Astrocyte (in vitro differentiated cells and primary cell): ENCODE measurements around the gene TTC7B. TPM values are rescaled to one million over a fixed set of nuclear protein-coding genes. Genes with fewer than 3 reads are reported as not detected.
A peak's percentile ranks its signal among the peaks of the same experiment; 100 is the strongest.

Experiments
- DNase-seq: peaks from one replicate; pipeline ENCODE4 v3.0.0-alpha.2; 2010; ENCODE audit warnings: low read depth
- FAIRE-seq: peaks from 2 replicates; lab custom pipeline; 2011; peaks lifted over from hg19 to GRCh38; lab: Jason Lieb, UNC
- H2AFZ ChIP-seq: 2 replicates; pipeline ENCODE4 v1.6.0; 2012; ENCODE audit warnings: low read depth, low read length, inconsistent platforms
- H3K27ac ChIP-seq: 2 replicates; pipeline ENCODE4 v1.5.1; 2011; ENCODE audit warnings: low read depth, low read length, inconsistent platforms
- H3K27me3 ChIP-seq: 2 replicates; pipeline ENCODE4 v1.6.0; 2011; ENCODE audit warnings: low read length, inconsistent platforms; ENCODE audit not compliant: insufficient read depth
- H3K36me3 ChIP-seq: 2 replicates; pipeline ENCODE4 v1.5.1; 2011; ENCODE audit warnings: low read length, inconsistent platforms; ENCODE audit not compliant: insufficient read depth
- H3K4me1 ChIP-seq: 2 replicates; pipeline ENCODE4 v1.5.1; 2011; ENCODE audit warnings: low read length, inconsistent platforms; ENCODE audit not compliant: insufficient read depth
- H3K4me2 ChIP-seq: 2 replicates; pipeline ENCODE4 v1.6.0; 2012; ENCODE audit warnings: low read length, inconsistent platforms
- H3K4me3 ChIP-seq: 2 replicates; pipeline ENCODE4 v1.5.1; 2011; ENCODE audit warnings: low read depth, mild to moderate bottlenecking, low read length, inconsistent platforms; ENCODE audit not compliant: insufficient read depth
- H3K79me2 ChIP-seq: 2 replicates; pipeline ENCODE4 v1.6.0; 2012; ENCODE audit warnings: mild to moderate bottlenecking, low read length, inconsistent platforms; ENCODE audit not compliant: insufficient read depth
- H3K9ac ChIP-seq: 2 replicates; pipeline ENCODE4 v1.6.0; 2012; ENCODE audit warnings: mild to moderate bottlenecking, low read length, inconsistent platforms
- H3K9me3 ChIP-seq: 2 replicates; pipeline ENCODE4 v1.5.1; 2012; ENCODE audit warnings: low read depth, mild to moderate bottlenecking, low read length, inconsistent platforms; ENCODE audit not compliant: insufficient read depth
- H4K20me1 ChIP-seq: 2 replicates; pipeline ENCODE4 v1.6.0; 2012; ENCODE audit warnings: low read length, inconsistent platforms; ENCODE audit not compliant: insufficient read depth
- H3K27ac Mint-ChIP-seq: one replicate; pipeline ENCODE4 v1.8.0; 2021; ENCODE audit warnings: mild to moderate bottlenecking, mixed read lengths; ENCODE audit not compliant: unreplicated experiment
- H3K27me3 Mint-ChIP-seq: one replicate; pipeline ENCODE4 v1.8.0; 2021; ENCODE audit warnings: low read depth, mixed read lengths; ENCODE audit not compliant: unreplicated experiment
- H3K36me3 Mint-ChIP-seq: one replicate; pipeline ENCODE4 v1.8.0; 2021; ENCODE audit warnings: low read depth, mixed read lengths; ENCODE audit not compliant: unreplicated experiment
- H3K4me1 Mint-ChIP-seq: one replicate; pipeline ENCODE4 v1.8.0; 2021; ENCODE audit warnings: low read depth, mixed read lengths; ENCODE audit not compliant: unreplicated experiment
- H3K4me3 Mint-ChIP-seq: one replicate; pipeline ENCODE4 v1.8.0; 2021; ENCODE audit warnings: mild to moderate bottlenecking, moderate library complexity, mixed read lengths; ENCODE audit not compliant: unreplicated experiment
- H3K9me3 Mint-ChIP-seq: one replicate; pipeline ENCODE4 v1.8.0; 2021; ENCODE audit warnings: mild to moderate bottlenecking, mixed read lengths; ENCODE audit not compliant: unreplicated experiment
- CTCF ChIP-seq: IDR thresholded peaks from 2 replicates; pipeline ENCODE4 v1.5.1; 2011; ENCODE audit warnings: low read depth, mild to moderate bottlenecking, inconsistent platforms, low read length, moderate library complexity; ENCODE audit not compliant: insufficient read depth
- EZH2 ChIP-seq: IDR thresholded peaks from 2 replicates; pipeline ENCODE4 v1.6.1; 2012; ENCODE audit warnings: mild to moderate bottlenecking, low read length, inconsistent platforms; ENCODE audit not compliant: insufficient read depth
- total RNA-seq: library from RNA; stranded (reverse); gene quantifications from 2 replicates; pipeline ENCODE4 v1.2.1, GENCODE V29; 2021

The TTC7B gene
- total RNA-seq, 1 donor from 2014 or later: 42.1 TPM

GRCh38 chr14:90717916-90718315, 98.3 kb downstream of the TTC7B start:
- H3K36me3 ChIP-seq: no peaks in the 10 kb centered on the region
- Mint-ChIP-seq H3K4me3 (no peak overlapping the region), H3K36me3 (peaks cover 11% of the 10 kb centered on the region), H3K4me1 (peaks cover 28% of the 10 kb centered on the region), H3K27ac (peak overlapping the region; percentile 37), H3K27me3 (no peaks in the 10 kb centered on the region), H3K9me3 (no peaks in the 10 kb centered on the region)
- H3K27ac ChIP-seq: no peak overlapping the region
- TF ChIP-seq EZH2: no peak
- TF ChIP-seq CTCF: no peak
- H3K4me1 ChIP-seq: peaks cover 9% of the 10 kb centered on the region
- DNase-seq (peak; percentile 79), FAIRE-seq (no peak)
- no peak overlapping the region for H3K9ac ChIP-seq
- no peaks in the 10 kb centered on the region for H3K9me3 ChIP-seq
- H3K4me2 ChIP-seq: peak overlapping the region; percentile 17
- peaks cover 9% of the 10 kb centered on the region for H4K20me1 ChIP-seq
- no peak overlapping the region for H3K4me3 ChIP-seq
- H2AFZ ChIP-seq: no peak overlapping the region
- H3K27me3 ChIP-seq: no peaks in the 10 kb centered on the region
- H3K79me2 ChIP-seq: no peaks in the 10 kb centered on the region

GRCh38 chr14:90715993-90716392, 100.2 kb downstream of the TTC7B start:
- FAIRE-seq (no peak), DNase-seq (no peak)
- H3K4me3 ChIP-seq: no peak overlapping the region
- H3K36me3 Mint-ChIP-seq: peaks cover 11% of the 10 kb centered on the region
- no peaks in the 10 kb centered on the region for H3K36me3 ChIP-seq
- H3K4me3 Mint-ChIP-seq: no peak overlapping the region
- peaks cover 28% of the 10 kb centered on the region for H3K4me1 Mint-ChIP-seq
- H4K20me1 ChIP-seq: peaks cover 9% of the 10 kb centered on the region
- H3K27me3 Mint-ChIP-seq: no peaks in the 10 kb centered on the region
- no peak overlapping the region for H3K27ac Mint-ChIP-seq
- TF ChIP-seq EZH2 (no peak), CTCF (no peak)
- H2AFZ ChIP-seq: no peak overlapping the region
- H3K27ac ChIP-seq: no peak overlapping the region
- H3K79me2 ChIP-seq: no peaks in the 10 kb centered on the region
- no peak overlapping the region for H3K4me2 ChIP-seq
- H3K9me3 ChIP-seq: no peaks in the 10 kb centered on the region
- H3K9me3 Mint-ChIP-seq: no peaks in the 10 kb centered on the region
- peaks cover 7% of the 10 kb centered on the region for H3K4me1 ChIP-seq
- no peak overlapping the region for H3K9ac ChIP-seq
- no peaks in the 10 kb centered on the region for H3K27me3 ChIP-seq

- H4K20me1 ChIP-seq: peaks cover 9% of the 10 kb centered on the region
- no peak overlapping the region for H3K4me2 ChIP-seq
- Mint-ChIP-seq H3K9me3 (no peaks in the 10 kb centered on the region), H3K27ac (no peak overlapping the region), H3K36me3 (peaks cover 11% of the 10 kb centered on the region), H3K4me1 (peaks cover 28% of the 10 kb centered on the region), H3K27me3 (no peaks in the 10 kb centered on the region), H3K4me3 (no peak overlapping the region)
- no peak for DNase-seq
- no peak overlapping the region for H2AFZ ChIP-seq
- no peaks in the 10 kb centered on the region for H3K27me3 ChIP-seq
- no peak for FAIRE-seq
- H3K9me3 ChIP-seq: no peaks in the 10 kb centered on the region
- TF ChIP-seq CTCF: no peak
- TF ChIP-seq EZH2: no peak
- no peak overlapping the region for H3K27ac ChIP-seq
- H3K79me2 ChIP-seq: no peaks in the 10 kb centered on the region
- H3K36me3 ChIP-seq: no peaks in the 10 kb centered on the region
- H3K4me1 ChIP-seq: peaks cover 7% of the 10 kb centered on the region
- no peak overlapping the region for H3K9ac ChIP-seq
- H3K4me3 ChIP-seq: no peak overlapping the region
Measured at GRCh38 chr14:90715495-90715894, 100.7 kb downstream of the TTC7B start.
